Activated CD8-positive, alpha-beta memory T cell treated with anti-CD3 and anti-CD28 coated beads, Interleukin-2, amount 10 ng/mL, durations not matched to agents 7 days and 5 days (primary cell): ENCODE results near the gene AUTS2. TPM values are rescaled to one million over a fixed set of nuclear protein-coding genes. Genes with fewer than 3 reads are reported as not detected.

Experiments
- ATAC-seq: fragments of 150-1000 bp; cut with Tn5 transposase; one replicate; pipeline ENCODE4 v1.10.0; 2021; ENCODE audit warnings: moderate library complexity
- CTCF ChIA-PET: fragments of 350-600 bp; sonication (Branson Sonifier 250); formaldehyde crosslinking; loops from one replicate; lab custom pipeline; 2021; ENCODE audit warnings: antibody characterized with exemption; lab: Charles Lee
- DNase-seq: peaks from one replicate; pipeline ENCODE4 v3.0.0-alpha.2; 2020
- H3K27ac Mint-ChIP-seq: one replicate; pipeline ENCODE4 v1.8.0; 2021; ENCODE audit warnings: mild to moderate bottlenecking, mixed read lengths
- H3K27me3 Mint-ChIP-seq: one replicate; pipeline ENCODE4 v1.8.0; 2021; ENCODE audit warnings: mixed read lengths
- H3K36me3 Mint-ChIP-seq: one replicate; pipeline ENCODE4 v1.8.0; 2021; ENCODE audit warnings: mild to moderate bottlenecking, mixed read lengths
- H3K4me1 Mint-ChIP-seq: one replicate; pipeline ENCODE4 v1.8.0; 2021; ENCODE audit warnings: mixed read lengths
- H3K4me3 Mint-ChIP-seq: one replicate; pipeline ENCODE4 v1.8.0; 2021; ENCODE audit warnings: mild to moderate bottlenecking, moderate library complexity, mixed read lengths
- H3K9me3 Mint-ChIP-seq: one replicate; pipeline ENCODE4 v1.8.0; 2022; ENCODE audit warnings: low read depth, mixed read lengths
- total RNA-seq, 2 experiments: library from RNA; stranded (reverse); gene quantifications; one replicate each; pipeline ENCODE4 v1.2.3, GENCODE V29; 2021

Gene AUTS2
- total RNA-seq, 2 experiments from 2014 or later: 9.5 to 24.4 TPM

DNA sequence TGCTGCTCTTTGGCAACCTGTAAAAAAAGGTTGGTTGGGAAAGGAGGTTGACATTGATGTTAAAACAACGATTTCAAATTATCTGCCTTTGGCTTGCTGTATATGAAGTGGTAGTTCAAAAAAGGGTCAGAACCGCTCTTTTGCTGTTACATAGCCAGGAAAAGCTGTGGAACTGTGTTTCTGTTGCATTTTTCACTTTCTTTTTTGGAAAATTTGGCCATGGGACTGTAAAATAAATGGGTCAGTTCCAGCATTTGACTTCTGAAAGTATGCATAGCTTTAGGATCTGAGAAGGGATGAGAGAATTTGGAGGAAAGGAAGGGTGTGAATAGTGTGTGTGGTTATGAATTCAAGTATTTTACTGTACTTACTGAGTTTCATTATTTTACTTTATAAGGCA lies 7.3 kb downstream of the AUTS2 start:
- no peak for DNase-seq
- CTCF ChIA-PET: no interaction called here

GRCh38 chr7:69608049-69608448 lies 9.8 kb downstream of the AUTS2 start:
- H3K4me3 Mint-ChIP-seq: no peak overlapping the region
- H3K27ac Mint-ChIP-seq: no peak overlapping the region
- DNase-seq (no peak), ATAC-seq (no peak)
- H3K27me3 Mint-ChIP-seq: peaks cover 33% of the 10 kb centered on the region
- no peaks in the 10 kb centered on the region for H3K36me3 Mint-ChIP-seq
- CTCF ChIA-PET: no interaction called here
- no peaks in the 10 kb centered on the region for H3K4me1 Mint-ChIP-seq
- H3K9me3 Mint-ChIP-seq: no peaks in the 10 kb centered on the region

More for the DNA sequence above, 7.3 kb downstream of the AUTS2 start:
- peaks cover 34% of the 10 kb centered on the region for H3K27me3 Mint-ChIP-seq
- ATAC-seq: no peak
- no peaks in the 10 kb centered on the region for H3K9me3 Mint-ChIP-seq
- no peak overlapping the region for H3K27ac Mint-ChIP-seq
- no peaks in the 10 kb centered on the region for H3K36me3 Mint-ChIP-seq
- no peak overlapping the region for H3K4me3 Mint-ChIP-seq
- no peaks in the 10 kb centered on the region for H3K4me1 Mint-ChIP-seq

DNA sequence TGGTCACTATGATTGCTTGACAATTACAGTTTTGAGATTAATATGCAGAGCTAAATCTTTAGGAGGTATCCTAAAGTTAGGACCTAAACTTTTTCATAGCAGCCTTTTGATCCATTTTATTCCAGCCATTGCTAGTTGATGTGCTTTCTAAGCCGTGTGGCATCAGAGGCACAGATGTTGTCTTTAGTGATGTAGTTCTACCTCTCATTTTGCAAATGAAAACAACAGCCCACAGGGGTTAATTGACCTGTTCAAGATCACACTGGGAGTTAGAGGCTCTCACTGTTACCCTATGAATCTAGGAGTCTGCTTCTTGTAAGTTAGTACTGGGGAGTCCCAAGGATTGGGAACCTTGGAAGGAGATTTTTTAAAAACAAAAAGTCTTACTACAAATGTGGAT lies 10.6 kb downstream of the AUTS2 start:
- H3K9me3 Mint-ChIP-seq: no peaks in the 10 kb centered on the region
- no peak overlapping the region for H3K4me3 Mint-ChIP-seq
- no peak for ATAC-seq
- peaks cover 33% of the 10 kb centered on the region for H3K27me3 Mint-ChIP-seq
- no peak overlapping the region for H3K27ac Mint-ChIP-seq
- no peaks in the 10 kb centered on the region for H3K4me1 Mint-ChIP-seq
- no peak for DNase-seq
- CTCF ChIA-PET: no interaction called here
- H3K36me3 Mint-ChIP-seq: no peaks in the 10 kb centered on the region

- no peaks in the 10 kb centered on the region for H3K9me3 Mint-ChIP-seq
- DNase-seq (no peak), ATAC-seq (no peak)
- no peaks in the 10 kb centered on the region for H3K36me3 Mint-ChIP-seq
- CTCF ChIA-PET: no interaction called here
- no peak overlapping the region for H3K4me3 Mint-ChIP-seq
- no peaks in the 10 kb centered on the region for H3K4me1 Mint-ChIP-seq
- no peak overlapping the region for H3K27ac Mint-ChIP-seq
- H3K27me3 Mint-ChIP-seq: peaks cover 33% of the 10 kb centered on the region
Measured at GRCh38 chr7:69609541-69610373, 11.5 kb downstream of the AUTS2 start.

- H3K4me3 Mint-ChIP-seq: no peak overlapping the region
- no peaks in the 10 kb centered on the region for H3K4me1 Mint-ChIP-seq
- H3K36me3 Mint-ChIP-seq: no peaks in the 10 kb centered on the region
- DNase-seq: no peak
- peaks cover 33% of the 10 kb centered on the region for H3K27me3 Mint-ChIP-seq
- CTCF ChIA-PET: no interaction called here
- no peak for ATAC-seq
- H3K27ac Mint-ChIP-seq: no peak overlapping the region
- no peaks in the 10 kb centered on the region for H3K9me3 Mint-ChIP-seq
Measured at GRCh38 chr7:69610374-69611084, 12.3 kb downstream of the AUTS2 start.

GRCh38 chr7:69612981-69613380 lies 14.7 kb downstream of the AUTS2 start:
- no peak overlapping the region for H3K4me3 Mint-ChIP-seq
- no peak overlapping the region for H3K27ac Mint-ChIP-seq
- ATAC-seq (no peak), DNase-seq (no peak)
- no peaks in the 10 kb centered on the region for H3K4me1 Mint-ChIP-seq
- H3K27me3 Mint-ChIP-seq: peaks cover 20% of the 10 kb centered on the region
- no peaks in the 10 kb centered on the region for H3K9me3 Mint-ChIP-seq
- H3K36me3 Mint-ChIP-seq: no peaks in the 10 kb centered on the region
- CTCF ChIA-PET: no interaction called here

DNA sequence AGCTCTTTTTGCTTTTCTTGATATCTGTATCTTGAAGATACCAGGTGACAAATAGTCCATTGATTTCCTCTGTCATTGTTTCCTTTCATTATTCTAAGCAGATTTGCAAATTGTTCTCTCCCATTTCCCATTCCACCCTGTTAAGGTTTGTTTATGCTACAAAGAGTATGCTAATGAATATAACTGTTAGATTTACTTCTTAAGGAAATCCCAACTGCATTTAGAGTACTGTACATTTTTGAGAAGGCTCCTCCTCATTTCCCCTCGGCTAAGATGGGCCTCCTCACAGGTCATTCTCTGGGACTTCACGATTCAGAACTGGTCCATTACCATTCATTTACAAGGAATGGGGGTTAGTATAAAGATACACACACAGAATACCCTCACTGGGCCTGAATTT lies 15.6 kb downstream of the AUTS2 start:
- CTCF ChIA-PET: no interaction called here
- Mint-ChIP-seq H3K4me3 (no peak overlapping the region), H3K4me1 (no peaks in the 10 kb centered on the region), H3K27me3 (peaks cover 12% of the 10 kb centered on the region), H3K36me3 (no peaks in the 10 kb centered on the region), H3K27ac (no peak overlapping the region), H3K9me3 (no peaks in the 10 kb centered on the region)
- DNase-seq (no peak), ATAC-seq (no peak)

DNA sequence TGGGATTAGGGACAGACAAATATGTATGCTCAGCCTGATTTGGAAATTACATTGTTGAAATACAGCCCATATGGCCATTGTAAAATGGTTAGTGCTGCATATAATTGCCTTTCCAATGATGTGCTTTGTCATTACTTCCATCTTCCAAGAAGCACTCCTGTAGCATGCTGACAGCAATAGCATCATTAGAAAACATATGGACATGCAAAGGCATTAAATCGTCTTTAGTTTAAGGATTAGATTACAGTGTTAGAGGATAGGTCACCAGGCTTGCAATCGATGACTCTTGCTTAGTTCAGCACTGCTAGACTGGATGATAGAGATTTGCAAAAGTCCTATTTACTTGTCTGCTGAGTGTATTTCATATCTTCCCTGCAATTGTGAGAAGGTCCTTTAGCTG lies 17.4 kb downstream of the AUTS2 start:
- Mint-ChIP-seq H3K36me3 (no peaks in the 10 kb centered on the region), H3K27ac (no peak overlapping the region), H3K9me3 (no peaks in the 10 kb centered on the region), H3K4me3 (no peak overlapping the region), H3K4me1 (no peaks in the 10 kb centered on the region), H3K27me3 (peaks cover under 1% of the 10 kb centered on the region)
- CTCF ChIA-PET: no interaction called here
- DNase-seq: no peak
- no peak for ATAC-seq

GRCh38 chr7:69617364-69617763 lies 19.1 kb downstream of the AUTS2 start:
- H3K9me3 Mint-ChIP-seq: no peaks in the 10 kb centered on the region
- H3K4me3 Mint-ChIP-seq: no peak overlapping the region
- no peaks in the 10 kb centered on the region for H3K36me3 Mint-ChIP-seq
- H3K27ac Mint-ChIP-seq: no peak overlapping the region
- H3K4me1 Mint-ChIP-seq: no peaks in the 10 kb centered on the region
- CTCF ChIA-PET: no interaction called here
- DNase-seq (no peak), ATAC-seq (no peak)
- H3K27me3 Mint-ChIP-seq: no peaks in the 10 kb centered on the region

GRCh38 chr7:69619054-69619453 lies 20.8 kb downstream of the AUTS2 start:
- no peak for ATAC-seq
- CTCF ChIA-PET: no interaction called here
- Mint-ChIP-seq H3K9me3 (no peaks in the 10 kb centered on the region), H3K4me3 (no peak overlapping the region), H3K36me3 (no peaks in the 10 kb centered on the region), H3K4me1 (no peaks in the 10 kb centered on the region), H3K27me3 (no peaks in the 10 kb centered on the region), H3K27ac (no peak overlapping the region)
- DNase-seq: no peak

GRCh38 chr7:69619635-69620034 lies 21.4 kb downstream of the AUTS2 start:
- Mint-ChIP-seq H3K36me3 (no peaks in the 10 kb centered on the region), H3K27me3 (no peaks in the 10 kb centered on the region), H3K27ac (no peak overlapping the region), H3K4me1 (no peaks in the 10 kb centered on the region), H3K4me3 (no peak overlapping the region), H3K9me3 (no peaks in the 10 kb centered on the region)
- DNase-seq (no peak), ATAC-seq (no peak)
- CTCF ChIA-PET: no interaction called here

- Mint-ChIP-seq H3K36me3 (no peaks in the 10 kb centered on the region), H3K27me3 (no peaks in the 10 kb centered on the region), H3K4me1 (no peaks in the 10 kb centered on the region), H3K27ac (no peak overlapping the region), H3K4me3 (no peak overlapping the region), H3K9me3 (no peaks in the 10 kb centered on the region)
- no peak for DNase-seq
- no peak for ATAC-seq
- CTCF ChIA-PET: no interaction called here
Measured at GRCh38 chr7:69620063-69620462, 21.8 kb downstream of the AUTS2 start.

DNA sequence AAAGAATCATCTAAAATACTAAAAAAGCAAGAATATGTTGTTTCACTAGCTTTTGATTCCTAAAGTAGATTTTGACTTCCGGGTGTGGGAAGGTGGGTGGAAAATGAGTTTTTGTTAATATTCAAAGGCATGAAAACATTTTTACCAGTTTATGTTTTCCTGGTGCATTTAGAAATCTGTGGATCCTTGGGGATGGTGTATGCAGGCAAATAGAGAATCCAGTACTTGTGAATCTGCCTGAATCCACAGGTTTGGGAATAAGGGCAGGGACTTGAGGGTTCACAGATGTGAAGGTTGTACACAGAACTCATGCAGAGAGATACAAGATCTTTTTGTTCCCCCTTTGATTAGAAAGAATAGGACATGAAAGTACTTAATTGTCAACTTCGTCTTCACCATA lies 22.4 kb downstream of the AUTS2 start:
- ATAC-seq: no peak
- no peak overlapping the region for H3K27ac Mint-ChIP-seq
- DNase-seq: no peak
- no peaks in the 10 kb centered on the region for H3K27me3 Mint-ChIP-seq
- CTCF ChIA-PET: no interaction called here
- H3K36me3 Mint-ChIP-seq: no peaks in the 10 kb centered on the region
- no peak overlapping the region for H3K4me3 Mint-ChIP-seq
- H3K9me3 Mint-ChIP-seq: no peaks in the 10 kb centered on the region
- H3K4me1 Mint-ChIP-seq: no peaks in the 10 kb centered on the region
